GM21723 (cell line): Measurements from ENCODE around the gene MED13.
"Not testable (repeated sequence)": the region's sequence is repeated elsewhere in the genome, so short reads cannot be mapped to it uniquely, and the experiment has no call there.

Experiments
- ATAC-seq: cut with Tn5 transposase; IDR thresholded peaks from one replicate; pipeline ENCODE4 v1.9.1; 2021; ENCODE audit warnings: mild to moderate bottlenecking, moderate library complexity; ENCODE audit not compliant: unreplicated experiment

Gene MED13

GRCh38 chr17:62003141-62003540, 61.9 kb downstream of the MED13 start:
- not testable (repeated sequence) for ATAC-seq

- no peak for ATAC-seq
Measured at GRCh38 chr17:62001105-62001504, 64.0 kb downstream of the MED13 start.

GRCh38 chr17:62000186-62000585, 64.9 kb downstream of the MED13 start:
- no peak for ATAC-seq

DNA sequence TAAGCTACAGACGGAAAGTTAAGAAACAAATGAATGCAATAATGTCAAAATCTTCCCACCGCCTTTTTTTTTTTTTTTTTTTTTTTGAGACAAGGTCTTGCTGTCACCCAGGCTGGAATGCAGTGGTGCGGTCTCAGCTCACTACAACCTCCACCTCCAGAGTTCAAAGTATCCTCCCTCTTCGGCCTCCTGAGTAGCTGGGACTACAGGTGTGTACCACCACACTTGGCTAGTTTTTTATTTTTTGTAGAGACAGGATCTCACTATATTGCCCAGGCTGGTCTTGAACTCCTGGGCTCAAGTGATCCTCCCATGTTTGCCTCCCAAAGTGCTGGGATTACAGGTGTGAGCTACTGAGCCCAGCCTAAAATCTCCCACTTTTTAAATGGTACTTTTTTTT, 66.5 kb downstream of the MED13 start:
- not testable (repeated sequence) for ATAC-seq

DNA sequence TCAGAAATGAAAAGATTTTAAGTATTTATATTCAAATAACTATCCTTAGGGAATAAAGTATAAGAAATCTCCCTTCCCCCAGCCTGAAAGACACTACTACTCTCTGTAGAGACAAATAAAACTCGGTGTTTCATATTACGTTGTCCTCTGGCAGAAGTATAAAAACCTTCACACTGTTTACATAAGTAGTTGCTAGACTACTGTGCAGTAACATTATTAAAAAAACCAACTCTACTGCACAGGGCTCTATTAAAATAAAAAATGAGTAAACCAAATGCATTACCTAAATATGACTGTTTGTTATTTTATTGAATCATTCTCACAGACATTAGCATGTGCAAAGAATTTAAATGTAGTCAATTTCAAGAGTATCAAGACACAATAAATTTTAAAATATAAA, 67.4 kb downstream of the MED13 start:
- no peak for ATAC-seq

GRCh38 chr17:61996916-61997605, 68.0 kb downstream of the MED13 start:
- no peak for ATAC-seq

DNA sequence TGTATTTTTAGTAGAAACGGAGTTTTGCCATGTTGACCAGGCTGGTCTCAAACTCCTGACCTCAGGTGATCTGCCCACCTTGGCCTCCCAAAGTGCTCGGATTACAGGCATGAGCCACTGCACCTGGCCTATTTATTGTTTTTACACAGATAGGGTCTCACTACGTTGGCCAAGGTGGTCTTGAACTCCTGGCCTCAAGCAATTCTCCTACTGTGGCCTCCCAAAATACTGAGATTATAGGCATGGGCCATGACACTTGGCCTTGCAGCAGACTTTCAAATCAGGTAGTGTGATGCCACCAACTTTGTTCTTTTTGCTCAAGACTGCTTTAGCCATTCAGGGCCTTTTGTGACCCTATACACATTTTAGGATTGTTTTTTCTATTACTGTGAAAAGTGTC, 75.6 kb downstream of the MED13 start:
- no peak for ATAC-seq

DNA sequence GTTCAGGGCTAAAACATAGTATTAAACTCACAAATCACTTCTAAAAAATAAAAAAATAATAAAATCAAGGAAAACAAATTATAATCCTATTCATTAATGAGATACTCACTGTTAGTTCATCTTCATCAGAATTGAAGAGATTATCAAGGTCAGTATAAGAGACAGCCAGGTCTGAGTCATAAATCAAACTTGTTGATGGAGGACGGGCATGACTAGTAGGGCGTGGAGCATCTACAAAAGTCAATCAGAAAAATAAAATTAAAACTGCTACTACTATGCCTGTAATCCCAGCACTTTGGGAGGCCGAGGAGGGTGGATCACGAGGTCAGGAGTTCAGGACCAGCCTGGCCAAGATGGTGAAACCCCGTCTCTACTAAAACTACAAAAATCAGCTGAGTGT, 78.2 kb downstream of the MED13 start:
- no peak for ATAC-seq

DNA sequence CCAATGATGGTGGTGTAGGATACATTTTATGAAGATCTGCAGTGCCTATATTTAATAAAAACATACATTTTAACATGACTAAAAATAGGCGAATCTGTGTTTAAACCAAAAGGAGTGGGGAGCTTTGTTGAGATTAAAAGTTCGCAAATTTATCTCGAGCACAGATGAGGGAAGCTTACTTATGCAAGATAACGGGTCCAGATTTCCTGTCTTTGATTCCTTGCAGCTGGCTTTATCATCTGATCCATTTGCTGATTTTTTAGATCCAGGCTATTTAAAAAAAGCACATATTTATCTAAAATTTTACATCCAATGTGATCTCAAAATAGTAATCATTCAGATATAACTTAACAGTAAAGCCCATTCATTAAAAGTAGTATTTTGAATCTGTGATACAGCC, 80.3 kb downstream of the MED13 start:
- no peak for ATAC-seq

- no peak for ATAC-seq
Measured at GRCh38 chr17:61981323-61981722, 83.8 kb downstream of the MED13 start.

DNA sequence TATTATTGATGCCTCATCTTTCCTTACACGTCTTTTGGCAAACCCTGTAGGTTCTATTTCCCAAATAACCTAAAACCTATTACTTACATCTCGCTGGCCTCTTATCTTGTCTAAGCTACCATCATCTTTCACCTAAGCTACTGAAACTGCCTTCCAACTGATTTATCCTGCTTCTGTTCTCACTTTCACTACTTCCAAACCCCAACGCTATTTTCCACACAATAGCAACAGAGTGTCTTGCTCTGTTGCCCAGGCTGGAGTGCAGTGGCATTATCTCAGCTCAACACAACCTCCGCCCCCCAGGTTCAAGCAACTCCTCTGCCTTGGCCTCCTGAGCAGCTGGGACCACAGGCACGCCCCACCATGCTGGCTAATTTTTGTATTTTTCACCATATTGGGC, 84.5 kb downstream of the MED13 start:
- no peak for ATAC-seq

DNA sequence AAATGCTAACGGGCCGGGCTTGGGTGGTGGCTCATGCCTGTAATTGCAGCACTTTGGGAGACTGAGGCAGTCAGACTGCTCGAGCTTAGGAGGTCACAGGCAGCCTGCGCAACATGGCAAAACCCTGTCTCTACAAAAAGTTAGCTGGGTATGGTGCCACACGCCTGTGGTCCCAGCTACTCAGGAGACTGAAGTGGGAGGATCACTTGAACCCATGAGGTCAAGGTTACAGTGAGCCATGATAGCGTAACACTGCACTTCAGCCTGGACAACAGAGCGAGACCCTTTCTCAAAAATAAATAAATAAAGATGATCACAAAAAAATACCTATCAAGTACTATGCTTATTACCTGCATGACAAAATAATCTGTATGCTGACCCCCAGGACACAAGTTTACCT, 91.0 kb downstream of the MED13 start:
- no peak for ATAC-seq

GRCh38 chr17:61972311-61972710, 92.8 kb downstream of the MED13 start:
- ATAC-seq: no peak

DNA sequence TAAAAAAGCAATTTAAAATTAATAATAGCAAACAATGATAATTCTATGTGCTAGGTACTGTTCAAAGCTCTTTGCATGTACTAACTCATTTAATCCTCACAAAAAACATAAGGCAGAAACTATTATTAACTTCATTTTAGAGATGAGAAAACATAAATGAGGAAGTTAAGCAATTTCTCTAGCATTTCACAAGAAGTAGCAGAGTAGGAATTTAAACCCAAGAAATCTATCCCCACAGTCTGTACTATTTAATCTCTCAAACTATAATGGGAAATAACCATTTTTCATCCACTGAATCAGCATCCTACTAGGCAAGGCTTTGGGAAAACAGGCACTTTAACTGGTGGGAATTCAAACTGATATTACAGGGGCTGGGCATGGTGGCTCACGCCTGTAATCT, 95.0 kb downstream of the MED13 start:
- no peak for ATAC-seq

DNA sequence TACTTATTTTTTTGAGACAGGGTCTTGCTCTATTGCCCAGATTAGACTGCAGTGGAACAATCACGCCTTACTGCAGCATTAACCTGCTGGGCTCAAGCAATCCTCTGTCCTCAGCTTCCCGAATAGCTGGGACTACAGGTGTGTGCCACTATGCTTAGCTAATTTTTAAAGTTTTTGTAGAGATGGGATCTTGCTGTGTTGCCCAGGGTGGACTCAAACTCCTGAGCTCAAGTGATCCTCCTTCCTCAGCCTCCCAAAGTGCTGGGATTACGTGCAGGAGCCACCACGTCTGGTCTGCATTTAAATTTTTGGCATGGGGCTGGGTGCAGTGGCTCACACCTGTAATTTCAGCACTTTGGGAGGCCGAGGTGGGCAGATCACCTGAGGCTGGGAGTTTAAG, 96.3 kb downstream of the MED13 start:
- no peak for ATAC-seq

DNA sequence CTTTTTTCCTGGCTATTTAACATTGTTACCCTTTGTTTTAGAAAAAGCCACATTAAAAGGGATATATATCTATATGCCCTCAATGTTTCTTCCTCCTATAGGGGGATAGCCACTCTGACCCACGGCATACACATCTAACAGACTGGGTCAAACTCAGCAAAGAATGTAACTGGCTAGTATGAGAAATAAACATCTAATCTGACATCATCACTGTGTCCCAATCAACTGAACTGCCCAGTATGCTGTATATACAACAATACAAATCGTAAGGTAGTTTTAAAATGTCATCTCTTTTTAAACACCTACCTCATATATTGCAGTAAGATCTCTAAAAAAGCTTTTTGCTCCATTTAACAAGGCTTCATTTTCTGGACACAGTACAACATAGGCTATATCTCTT, 97.3 kb downstream of the MED13 start:
- no peak for ATAC-seq

- ATAC-seq: no peak
Measured at GRCh38 chr17:61966191-61966590, 98.9 kb downstream of the MED13 start.

GRCh38 chr17:61955619-61956018, 109.5 kb downstream of the MED13 start:
- ATAC-seq: no peak

GRCh38 chr17:61947367-61948078, 117.6 kb downstream of the MED13 start:
- ATAC-seq: no peak

- no peak for ATAC-seq
Measured at GRCh38 chr17:61946359-61946758, 118.7 kb downstream of the MED13 start.

DNA sequence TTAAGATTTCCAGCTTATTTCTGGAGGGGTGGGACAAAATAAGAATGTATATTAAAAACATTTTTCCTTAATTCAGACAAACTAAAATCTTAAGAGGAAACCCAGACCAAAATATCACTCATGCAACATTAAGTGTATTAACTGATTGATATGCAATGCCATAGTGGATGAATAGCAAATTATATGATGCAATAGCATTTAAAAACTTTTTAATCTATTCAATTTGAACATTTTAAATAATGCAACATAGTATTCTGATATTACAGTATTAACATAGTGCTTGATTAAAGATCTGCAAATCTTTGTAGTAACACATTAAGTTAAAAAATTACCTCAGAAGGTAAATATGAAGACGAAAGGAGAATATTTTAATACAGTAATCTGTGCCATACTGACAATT, 122.0 kb downstream of the MED13 start:
- ATAC-seq: no peak

- no peak for ATAC-seq
Measured at GRCh38 chr17:61942085-61942484, 123.0 kb downstream of the MED13 start.

DNA sequence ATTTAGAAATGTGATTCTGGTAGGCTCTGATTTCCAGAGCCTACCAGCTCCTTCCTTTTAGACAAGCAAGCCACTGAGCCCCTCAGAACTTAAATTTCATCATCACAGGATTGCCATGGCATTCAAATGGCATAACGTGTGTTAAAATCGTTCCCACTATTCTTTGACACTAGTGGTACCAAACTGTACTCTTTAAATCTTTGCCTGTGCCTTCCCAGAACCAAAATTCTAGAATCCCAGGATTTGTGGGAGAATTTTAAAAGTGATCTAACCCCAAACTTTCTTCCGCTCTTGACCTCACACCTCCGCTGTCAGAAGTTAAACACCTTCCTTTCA, 137.0 kb downstream of the MED13 start:
- ATAC-seq: no peak
